Endothelial cell of umbilical vein (primary cell): ENCODE results near the gene UNC119. TPM values are rescaled to one million over a fixed set of nuclear protein-coding genes. Genes with fewer than 3 reads are reported as not detected.

Experiments used
- BruUV-seq: library from RNA; stranded (reverse); fragments of 400-500 nt; replicated peaks from 2 replicates; lab custom pipeline; 2021; lab: Mats Ljungman, UMichigan
- CTCF ChIA-PET: fragments of 300-600, 350-600 bp; sonication (Branson Sonifier 250); formaldehyde crosslinking; loops from one replicate; lab custom pipeline; 2021; ENCODE audit warnings: antibody characterized with exemption, inconsistent platforms; lab: Charles Lee
- POLR2A ChIA-PET: fragments of 300-600, 350-600 bp; sonication (Branson Sonifier 250); formaldehyde crosslinking; loops from one replicate; lab custom pipeline; 2021; ENCODE audit warnings: antibody characterized with exemption, inconsistent platforms; lab: Charles Lee
- DNase-seq: peaks from one replicate; pipeline ENCODE4 v3.0.0-alpha.2; 2011; ENCODE audit warnings: low read depth, low spot score
- FAIRE-seq: peaks from 2 replicates; lab custom pipeline; 2011; peaks lifted over from hg19 to GRCh38; lab: Jason Lieb, UNC
- H2AFZ ChIP-seq: 2 replicates; pipeline ENCODE4 v1.6.0; 2012; ENCODE audit warnings: low read depth, low read length, control low read depth, inconsistent platforms
- H3K27ac ChIP-seq: 2 replicates; pipeline ENCODE4 v1.5.1; 2011; ENCODE audit warnings: low read depth, mild to moderate bottlenecking, control low read depth, low read length, moderate library complexity; ENCODE audit not compliant: insufficient read depth
- H3K27me3 ChIP-seq, 2 experiments: 2 replicates each; pipeline versions ENCODE4 v1.6.0 to v1.6.1; 2011; ENCODE audit warnings: low read length in 2 of 2, mixed read lengths in 1 of 2; ENCODE audit not compliant: control insufficient read depth in 2 of 2, insufficient read depth in 2 of 2
- H3K36me3 ChIP-seq, 2 experiments: 2 replicates in 1 of 2; 3 replicates in 1 of 2; pipeline ENCODE4 v1.5.1; 2011; ENCODE audit warnings: low read length in 2 of 2, mild to moderate bottlenecking in 1 of 2, moderate library complexity in 1 of 2; ENCODE audit not compliant: control insufficient read depth in 2 of 2, insufficient read depth in 2 of 2; ENCODE audit errors: extremely low read depth in 1 of 2
- H3K4me1 ChIP-seq: 3 replicates; pipeline ENCODE4 v1.5.1; 2011; ENCODE audit warnings: mild to moderate bottlenecking, low read length; ENCODE audit not compliant: control insufficient read depth, insufficient read depth; ENCODE audit errors: extremely low read depth
- H3K4me2 ChIP-seq: 2 replicates; pipeline ENCODE4 v1.6.1; 2011; ENCODE audit warnings: low read length, control low read depth, mixed read lengths; ENCODE audit not compliant: insufficient read depth
- H3K4me3 ChIP-seq, 3 experiments: fragments of 200-600 bp in 1 of 3; sonication (generic), shearing (Covaris generic) in 1 of 3; replicated peaks in 1 of 3; 2 replicates each; pipeline ENCODE4 v1.5.1; 2011 to 2016; ENCODE audit warnings: control low read depth in 3 of 3, low read length in 3 of 3, mild to moderate bottlenecking in 2 of 3, inconsistent platforms in 1 of 3, low read depth in 1 of 3, moderate library complexity in 1 of 3; ENCODE audit not compliant: insufficient read depth in 1 of 3
- H3K79me2 ChIP-seq: 2 replicates; pipeline ENCODE4 v1.6.0; 2012; ENCODE audit warnings: low read length, inconsistent platforms; ENCODE audit not compliant: control insufficient read depth, insufficient read depth
- H3K9ac ChIP-seq: replicated peaks from 2 replicates; pipeline ENCODE3; 2011; ENCODE audit warnings: low read length, control low read depth; ENCODE audit not compliant: insufficient read depth; ENCODE audit errors: extremely low read depth
- H3K9me1 ChIP-seq: replicated peaks from 3 replicates; pipeline ENCODE4 v1.6.0; 2011; ENCODE audit warnings: mild to moderate bottlenecking, low read length; ENCODE audit not compliant: control insufficient read depth, insufficient read depth; ENCODE audit errors: extremely low read depth
- H3K9me3 ChIP-seq: replicated peaks from 2 replicates; pipeline ENCODE4 v1.5.1; 2012; ENCODE audit warnings: low read length, inconsistent platforms; ENCODE audit not compliant: control insufficient read depth, insufficient read depth
- H4K20me1 ChIP-seq: replicated peaks from 2 replicates; pipeline ENCODE3; 2011; ENCODE audit warnings: mild to moderate bottlenecking, low read length; ENCODE audit not compliant: control insufficient read depth, insufficient read depth; ENCODE audit errors: extremely low read depth
- CTCF ChIP-seq, 2 donors: IDR thresholded peaks; 1 replicate in 1 of 2; 2 replicates in 1 of 2; pipeline ENCODE4 v1.5.1; 2011; ENCODE audit warnings: low read length in 2 of 2, mild to moderate bottlenecking in 2 of 2, moderate library complexity in 2 of 2, control low read depth in 1 of 2, inconsistent platforms in 1 of 2, low read depth in 1 of 2; ENCODE audit not compliant: insufficient read depth in 1 of 2; ENCODE audit errors: extremely low read depth in 1 of 2
- EZH2 ChIP-seq: IDR thresholded peaks from 2 replicates; pipeline ENCODE4 v1.6.1; 2012; ENCODE audit warnings: borderline replicate concordance, low read depth, mild to moderate bottlenecking, moderate library complexity, low read length, inconsistent platforms; ENCODE audit not compliant: severe bottlenecking
- FOS ChIP-seq: IDR thresholded peaks from 2 replicates; pipeline ENCODE4 v1.6.1; 2011; ENCODE audit warnings: mild to moderate bottlenecking, low read length, moderate library complexity, borderline replicate concordance; ENCODE audit not compliant: insufficient read depth
- GATA2 ChIP-seq: IDR thresholded peaks from 2 replicates; pipeline ENCODE4 v1.7.0; 2011; ENCODE audit warnings: low read depth, mild to moderate bottlenecking, moderate library complexity, mixed read lengths, low read length; ENCODE audit not compliant: insufficient read length, insufficient read depth
- JUN ChIP-seq: IDR thresholded peaks from 2 replicates; pipeline ENCODE4 v1.6.1; 2011; ENCODE audit warnings: borderline replicate concordance, low read depth; ENCODE audit not compliant: insufficient read length, insufficient read depth
- MAX ChIP-seq: IDR thresholded peaks from 2 replicates; pipeline ENCODE4 v1.6.1; 2011; ENCODE audit not compliant: insufficient read depth, insufficient read length
- MYC ChIP-seq: IDR thresholded peaks from one replicate; pipeline ENCODE4 v1.6.1; 2011; ENCODE audit warnings: mild to moderate bottlenecking, low read depth, low read length
- POLR2A ChIP-seq: IDR thresholded peaks from 2 replicates; pipeline ENCODE4 v1.6.1; 2012; ENCODE audit warnings: low read depth, mild to moderate bottlenecking, control low read depth, low read length
- POLR2AphosphoS5 ChIP-seq: IDR thresholded peaks from 2 replicates; pipeline ENCODE4 v1.6.1; 2012; ENCODE audit warnings: low read depth, mild to moderate bottlenecking, control low read depth, low read length, moderate library complexity; ENCODE audit not compliant: insufficient read depth
- dilution Hi-C: fragments of 300-500 bp; cut with MboI; formaldehyde crosslinking; loops from one replicate; pipeline ENCODE4 v1.15.0; 2019; ENCODE audit warnings: low sequenced_read_pairs; ENCODE audit not compliant: extremely low pct_ligation_motif_present
- intact Hi-C: fragments of 100-400 bp; cut with micrococcal nuclease; formaldehyde crosslinking; loops from one replicate; pipeline ENCODE4 v1.10.0; 2022
- polyA plus RNA-seq, 4 experiments: library from polyadenylated mRNA; depleted of rRNA in 3 of 4; stranded (reverse) in 3 of 4; unstranded in 1 of 4; fragments of >200 nt; gene quantifications; 2 replicates each; pipeline versions ENCODE4 v1.2.1 to v1.2.3, GENCODE V29; 2011 to 2012; ENCODE audit warnings: missing spikeins in 1 of 4
- total RNA-seq: library from RNA; stranded (reverse); gene quantifications from 2 replicates; pipeline ENCODE4 v1.2.3, GENCODE V29; 2021

The UNC119 gene
- total and polyA plus RNA-seq, 2 donors (not counting 3 experiments of a cell fraction or from before 2014, with no cell fraction given), result 26.3 to 67.8 TPM

GRCh38 chr17:28548417-28549130 is 3.9 kb downstream of the UNC119 start:
- POLR2A ChIA-PET, result no interaction called here
- peaks cover 0 to 11% of the 10 kb centered on the region in 2 experiments for H3K36me3 ChIP-seq
- CTCF ChIA-PET, result interaction anchor here (1.5 to 3.9 kb wide), 6 partner anchors 8 to 64 kb away, joined by 3 to 16 read pairs (median 8); partner anchors contain the start of genes PIGS and SPAG5
- H3K9me3 ChIP-seq, result no peaks in the 10 kb centered on the region
- no peaks in the 10 kb centered on the region for H3K79me2 ChIP-seq
- H3K27me3 ChIP-seq, result no peaks in the 10 kb centered on the region
- no peak overlapping the region for H3K4me3 ChIP-seq
- no peak for TF ChIP-seq FOS
- no peak for TF ChIP-seq EZH2
- no peak overlapping the region for H3K27ac ChIP-seq
- H2AFZ ChIP-seq, result no peak overlapping the region
- peaks cover 6% of the 10 kb centered on the region for H3K4me1 ChIP-seq
- no TSS peak for BruUV-seq
- DNase-seq (no peak), FAIRE-seq (no peak)
- no peak overlapping the region for H3K9ac ChIP-seq
- intact Hi-C loops, result loop anchor here (1.0 kb wide), 2 partner anchors 51 to 65 kb away; partner anchors contain the start of gene SPAG5
- H3K4me2 ChIP-seq, result no peak overlapping the region
- no peaks in the 10 kb centered on the region for H4K20me1 ChIP-seq
- no peaks in the 10 kb centered on the region for H3K9me1 ChIP-seq
- dilution Hi-C loops, result no loop called here

GRCh38 chr17:28547623-28548416 is 4.6 kb downstream of the UNC119 start:
- peak; percentile 95 for FAIRE-seq
- POLR2A ChIA-PET, result no interaction called here
- no peak overlapping the region for H3K4me3 ChIP-seq

More at GRCh38 chr17:28547623-28548416, 4.6 kb downstream of the UNC119 start:
- H3K27ac ChIP-seq, result no peak overlapping the region
- dilution Hi-C loops, result no loop called here
- H3K79me2 ChIP-seq, result no peaks in the 10 kb centered on the region
- no peaks in the 10 kb centered on the region for H4K20me1 ChIP-seq
- no peaks in the 10 kb centered on the region for H3K27me3 ChIP-seq
- no TSS peak for BruUV-seq
- H2AFZ ChIP-seq, result no peak overlapping the region
- no peaks in the 10 kb centered on the region for H3K9me3 ChIP-seq
- CTCF ChIA-PET, result interaction anchor here (1.0 to 3.9 kb wide), 7 partner anchors 9 to 65 kb away, joined by 3 to 16 read pairs (median 5); partner anchors contain the start of gene PIGS
- peaks cover 0 to 10% of the 10 kb centered on the region in 2 experiments for H3K36me3 ChIP-seq
- no peak overlapping the region for H3K4me2 ChIP-seq
- intact Hi-C loops, result loop anchor here (1.0 kb wide), 2 partner anchors 51 to 65 kb away; partner anchors contain the start of gene SPAG5
- H3K9me1 ChIP-seq, result no peaks in the 10 kb centered on the region
- TF ChIP-seq POLR2A, result no peak
- TF ChIP-seq MYC, result no peak
- no peak for TF ChIP-seq JUN
- no peak for TF ChIP-seq MAX
- TF ChIP-seq EZH2, result no peak
- no peak for TF ChIP-seq POLR2AphosphoS5
- peak; percentile 97 to 98 for TF ChIP-seq CTCF (IDR thresholded peaks at IDR 0.05; ENCODE audit: extremely low read depth in 1 of 2, insufficient read depth in 1 of 2, low read depth in 1 of 2, low read length in 2 of 2)
- no peak for TF ChIP-seq GATA2
- TF ChIP-seq FOS, result no peak
- H3K4me1 ChIP-seq, result peaks cover 6% of the 10 kb centered on the region
- H3K9ac ChIP-seq, result no peak overlapping the region
- peak; percentile 72 for DNase-seq
